Stomach (tissue), 4 donors: ENCODE measurements around the gene PLCG2.

ENCODE experiments used
- CTCF ChIP-seq, 7 experiments: fragments of 450-650 bp in 4 of 7; fragments of 200-600 bp in 3 of 7; sonication (generic) in 3 of 7; IDR thresholded peaks; one replicate each; pipeline ENCODE4 v1.5.1; 2016 to 2019; ENCODE audit warnings: antibody characterized with exemption in 7 of 7, control low read depth in 2 of 7, mild to moderate bottlenecking in 1 of 7
- POLR2A ChIP-seq, 4 donors: fragments of 450-650 bp; IDR thresholded peaks; one replicate each; pipeline ENCODE4 v1.6.1; 2016; ENCODE audit warnings: antibody characterized with exemption in 4 of 4, control low read depth in 2 of 4, mild to moderate bottlenecking in 1 of 4, moderate library complexity in 1 of 4
- POLR2AphosphoS5 ChIP-seq, 3 donors: sonication (generic); formaldehyde crosslinking; IDR thresholded peaks; one replicate each; pipeline ENCODE4 v1.6.1; 2016; ENCODE audit warnings: antibody characterized with exemption in 3 of 3

GRCh38 chr16:81823111-81823510 lies 44.0 kb downstream of the PLCG2 start:
- no peak for TF ChIP-seq POLR2A (IDR thresholded peaks at IDR 0.05)
- TF ChIP-seq CTCF (IDR thresholded peaks at IDR 0.05) = no peak
- TF ChIP-seq POLR2AphosphoS5 (IDR thresholded peaks at IDR 0.05) = no peak
